SK-N-SH treated with all-trans-retinoic acid at 6 μM for 48 hours (cell line): Measurements from ENCODE around the gene VMP1.

Experiments used
- BACH2 ChIP-seq: fragments of 250-450 bp; sonication (Bioruptor Pico); IDR thresholded peaks from 2 replicates; pipeline ENCODE4 v1.9.0; 2021; ENCODE audit warnings: mild to moderate bottlenecking, borderline replicate concordance
- ESRRG ChIP-seq: fragments of 250-450 bp; sonication (Bioruptor Pico); IDR thresholded peaks from 2 replicates; pipeline ENCODE4 v1.6.1; 2021; ENCODE audit warnings: mild to moderate bottlenecking
- GLIS3 ChIP-seq: fragments of 250-450 bp; sonication (Bioruptor Pico); IDR thresholded peaks from 2 replicates; pipeline ENCODE4 v1.5.0; 2020; ENCODE audit warnings: mild to moderate bottlenecking, moderate library complexity
- ISL1 ChIP-seq: fragments of 250-450 bp; sonication (Bioruptor Pico); IDR thresholded peaks from 2 replicates; pipeline ENCODE4 v2.1.2; 2022; ENCODE audit warnings: mild to moderate bottlenecking, moderate library complexity
- OSR1 ChIP-seq: fragments of 250-450 bp; sonication (Bioruptor Pico); IDR thresholded peaks from 2 replicates; pipeline ENCODE4 v1.8.0; 2022; ENCODE audit warnings: moderate library complexity, mild to moderate bottlenecking, inconsistent platforms
- PPARA ChIP-seq: fragments of 250-450 bp; sonication (Bioruptor Pico); IDR thresholded peaks from 2 replicates; pipeline ENCODE4 v1.5.0; 2020; ENCODE audit warnings: mild to moderate bottlenecking, borderline replicate concordance
- TOX ChIP-seq: fragments of 250-450 bp; sonication (Bioruptor Pico); IDR thresholded peaks from 2 replicates; pipeline ENCODE4 v1.8.0; 2021; ENCODE audit warnings: mild to moderate bottlenecking, moderate library complexity, borderline replicate concordance
- ZC3H10 ChIP-seq: fragments of 250-450 bp; sonication (Bioruptor Pico); IDR thresholded peaks from 2 replicates; pipeline ENCODE4 v1.5.1; 2021; ENCODE audit warnings: mild to moderate bottlenecking, moderate library complexity
- ZFP3 ChIP-seq: fragments of 250-450 bp; sonication (Bioruptor Pico); IDR thresholded peaks from 2 replicates; pipeline ENCODE4 v1.5.0; 2020; ENCODE audit warnings: mild to moderate bottlenecking, moderate library complexity
- ZFP30 ChIP-seq: fragments of 450-650 bp; formaldehyde crosslinking; IDR thresholded peaks from 2 replicates; pipeline ENCODE4 v1.5.0; 2022; ENCODE audit warnings: mild to moderate bottlenecking, moderate library complexity
- ZNF8 ChIP-seq: fragments of 450-650 bp; formaldehyde crosslinking; IDR thresholded peaks from 2 replicates; pipeline ENCODE4 v1.5.0; 2020; ENCODE audit warnings: mild to moderate bottlenecking, moderate library complexity
- TF ChIP-seq, protein P1 (sequence below): fragments of 250-450 bp; sonication (Bioruptor Pico); IDR thresholded peaks from 2 replicates; pipeline ENCODE4 v1.5.1; 2020; ENCODE audit warnings: low read depth, mild to moderate bottlenecking, moderate library complexity
- TF ChIP-seq, protein P2 (sequence below): fragments of 250-450 bp; sonication (Bioruptor Pico); IDR thresholded peaks from 2 replicates; pipeline ENCODE4 v1.8.0; 2020; ENCODE audit warnings: mild to moderate bottlenecking, moderate library complexity, borderline replicate concordance
- TF ChIP-seq, protein P3 (sequence below): fragments of 250-450 bp; sonication (Bioruptor Pico); IDR thresholded peaks from 2 replicates; pipeline ENCODE4 v1.5.0; 2020; ENCODE audit warnings: mild to moderate bottlenecking, moderate library complexity

DNA sequence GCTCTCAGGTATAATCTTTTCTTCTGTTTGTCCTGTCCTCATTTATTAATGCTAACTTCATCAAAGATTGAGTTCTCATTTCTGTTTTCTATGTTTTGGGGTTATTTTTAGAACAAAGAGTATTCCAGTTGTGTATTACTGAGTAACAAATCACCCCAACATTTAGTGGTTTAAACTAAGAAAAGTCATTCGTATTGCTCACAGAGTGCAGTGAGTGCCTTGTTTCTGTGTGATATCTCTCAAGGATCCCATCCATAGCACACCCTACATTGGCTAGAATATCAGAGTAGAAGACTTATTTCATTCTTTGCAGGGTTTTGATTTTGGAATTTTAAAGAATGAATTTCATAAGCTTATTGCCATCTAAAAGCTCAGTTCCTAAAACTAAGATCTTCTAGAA lies 72.1 kb downstream of the VMP1 start:
- TF ChIP-seq PPARA (no peak), ZC3H10 (CRISPR knock-in tag) (no peak), ZFP30 (CRISPR knock-in tag) (no peak), TOX (CRISPR knock-in tag) (no peak), BACH2 (CRISPR knock-in tag) (no peak), ESRRG (no peak), ISL1 (CRISPR knock-in tag) (no peak), ZFP3 (CRISPR knock-in tag) (no peak), ZNF8 (CRISPR knock-in tag) (no peak), GLIS3 (CRISPR knock-in tag) (no peak), OSR1 (CRISPR knock-in tag) (no peak)
- TF ChIP-seq, protein P1, sequence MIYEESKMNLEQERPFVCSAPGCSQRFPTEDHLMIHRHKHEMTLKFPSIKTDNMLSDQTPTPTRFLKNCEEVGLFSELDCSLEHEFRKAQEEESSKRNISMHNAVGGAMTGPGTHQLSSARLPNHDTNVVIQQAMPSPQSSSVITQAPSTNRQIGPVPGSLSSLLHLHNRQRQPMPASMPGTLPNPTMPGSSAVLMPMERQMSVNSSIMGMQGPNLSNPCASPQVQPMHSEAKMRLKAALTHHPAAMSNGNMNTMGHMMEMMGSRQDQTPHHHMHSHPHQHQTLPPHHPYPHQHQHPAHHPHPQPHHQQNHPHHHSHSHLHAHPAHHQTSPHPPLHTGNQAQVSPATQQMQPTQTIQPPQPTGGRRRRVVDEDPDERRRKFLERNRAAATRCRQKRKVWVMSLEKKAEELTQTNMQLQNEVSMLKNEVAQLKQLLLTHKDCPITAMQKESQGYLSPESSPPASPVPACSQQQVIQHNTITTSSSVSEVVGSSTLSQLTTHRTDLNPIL, result no peak
- TF ChIP-seq, protein P2, sequence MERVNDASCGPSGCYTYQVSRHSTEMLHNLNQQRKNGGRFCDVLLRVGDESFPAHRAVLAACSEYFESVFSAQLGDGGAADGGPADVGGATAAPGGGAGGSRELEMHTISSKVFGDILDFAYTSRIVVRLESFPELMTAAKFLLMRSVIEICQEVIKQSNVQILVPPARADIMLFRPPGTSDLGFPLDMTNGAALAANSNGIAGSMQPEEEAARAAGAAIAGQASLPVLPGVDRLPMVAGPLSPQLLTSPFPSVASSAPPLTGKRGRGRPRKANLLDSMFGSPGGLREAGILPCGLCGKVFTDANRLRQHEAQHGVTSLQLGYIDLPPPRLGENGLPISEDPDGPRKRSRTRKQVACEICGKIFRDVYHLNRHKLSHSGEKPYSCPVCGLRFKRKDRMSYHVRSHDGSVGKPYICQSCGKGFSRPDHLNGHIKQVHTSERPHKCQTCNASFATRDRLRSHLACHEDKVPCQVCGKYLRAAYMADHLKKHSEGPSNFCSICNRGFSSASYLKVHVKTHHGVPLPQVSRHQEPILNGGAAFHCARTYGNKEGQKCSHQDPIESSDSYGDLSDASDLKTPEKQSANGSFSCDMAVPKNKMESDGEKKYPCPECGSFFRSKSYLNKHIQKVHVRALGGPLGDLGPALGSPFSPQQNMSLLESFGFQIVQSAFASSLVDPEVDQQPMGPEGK (CRISPR knock-in tag), result no peak
- TF ChIP-seq, protein P3, sequence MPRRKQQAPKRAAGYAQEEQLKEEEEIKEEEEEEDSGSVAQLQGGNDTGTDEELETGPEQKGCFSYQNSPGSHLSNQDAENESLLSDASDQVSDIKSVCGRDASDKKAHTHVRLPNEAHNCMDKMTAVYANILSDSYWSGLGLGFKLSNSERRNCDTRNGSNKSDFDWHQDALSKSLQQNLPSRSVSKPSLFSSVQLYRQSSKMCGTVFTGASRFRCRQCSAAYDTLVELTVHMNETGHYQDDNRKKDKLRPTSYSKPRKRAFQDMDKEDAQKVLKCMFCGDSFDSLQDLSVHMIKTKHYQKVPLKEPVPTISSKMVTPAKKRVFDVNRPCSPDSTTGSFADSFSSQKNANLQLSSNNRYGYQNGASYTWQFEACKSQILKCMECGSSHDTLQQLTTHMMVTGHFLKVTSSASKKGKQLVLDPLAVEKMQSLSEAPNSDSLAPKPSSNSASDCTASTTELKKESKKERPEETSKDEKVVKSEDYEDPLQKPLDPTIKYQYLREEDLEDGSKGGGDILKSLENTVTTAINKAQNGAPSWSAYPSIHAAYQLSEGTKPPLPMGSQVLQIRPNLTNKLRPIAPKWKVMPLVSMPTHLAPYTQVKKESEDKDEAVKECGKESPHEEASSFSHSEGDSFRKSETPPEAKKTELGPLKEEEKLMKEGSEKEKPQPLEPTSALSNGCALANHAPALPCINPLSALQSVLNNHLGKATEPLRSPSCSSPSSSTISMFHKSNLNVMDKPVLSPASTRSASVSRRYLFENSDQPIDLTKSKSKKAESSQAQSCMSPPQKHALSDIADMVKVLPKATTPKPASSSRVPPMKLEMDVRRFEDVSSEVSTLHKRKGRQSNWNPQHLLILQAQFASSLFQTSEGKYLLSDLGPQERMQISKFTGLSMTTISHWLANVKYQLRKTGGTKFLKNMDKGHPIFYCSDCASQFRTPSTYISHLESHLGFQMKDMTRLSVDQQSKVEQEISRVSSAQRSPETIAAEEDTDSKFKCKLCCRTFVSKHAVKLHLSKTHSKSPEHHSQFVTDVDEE (CRISPR knock-in tag), result no peak
